Measurements from ENCODE around the gene EHF.

DNA sequence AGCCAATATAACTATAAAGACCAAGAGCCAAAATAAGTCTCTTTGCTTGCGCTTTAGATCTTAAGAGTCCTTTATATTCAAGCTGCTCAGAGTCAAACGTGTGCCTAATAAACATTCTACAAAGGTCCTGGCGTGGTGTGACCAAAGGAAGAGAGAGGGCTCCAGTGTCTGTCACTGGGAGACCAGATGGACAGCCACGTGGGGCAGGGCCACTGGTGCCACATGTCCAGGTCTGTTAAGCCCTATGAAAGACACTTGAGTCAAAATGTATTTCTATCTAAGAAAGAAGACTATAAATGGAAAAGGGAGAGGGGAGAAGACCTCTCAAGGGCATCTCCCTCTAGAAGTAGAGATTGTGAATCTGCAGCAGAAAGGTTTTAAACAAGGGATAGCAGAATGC, 32.2 kb upstream of the EHF start:
- TF ChIP-seq, protein P1, sequence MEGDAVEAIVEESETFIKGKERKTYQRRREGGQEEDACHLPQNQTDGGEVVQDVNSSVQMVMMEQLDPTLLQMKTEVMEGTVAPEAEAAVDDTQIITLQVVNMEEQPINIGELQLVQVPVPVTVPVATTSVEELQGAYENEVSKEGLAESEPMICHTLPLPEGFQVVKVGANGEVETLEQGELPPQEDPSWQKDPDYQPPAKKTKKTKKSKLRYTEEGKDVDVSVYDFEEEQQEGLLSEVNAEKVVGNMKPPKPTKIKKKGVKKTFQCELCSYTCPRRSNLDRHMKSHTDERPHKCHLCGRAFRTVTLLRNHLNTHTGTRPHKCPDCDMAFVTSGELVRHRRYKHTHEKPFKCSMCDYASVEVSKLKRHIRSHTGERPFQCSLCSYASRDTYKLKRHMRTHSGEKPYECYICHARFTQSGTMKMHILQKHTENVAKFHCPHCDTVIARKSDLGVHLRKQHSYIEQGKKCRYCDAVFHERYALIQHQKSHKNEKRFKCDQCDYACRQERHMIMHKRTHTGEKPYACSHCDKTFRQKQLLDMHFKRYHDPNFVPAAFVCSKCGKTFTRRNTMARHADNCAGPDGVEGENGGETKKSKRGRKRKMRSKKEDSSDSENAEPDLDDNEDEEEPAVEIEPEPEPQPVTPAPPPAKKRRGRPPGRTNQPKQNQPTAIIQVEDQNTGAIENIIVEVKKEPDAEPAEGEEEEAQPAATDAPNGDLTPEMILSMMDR (conservative IDR thresholded peaks at IDR 0.05; ENCODE audit: low read depth, low read length), result no peak
- TF ChIP-seq EZH2 (IDR thresholded peaks at IDR 0.05; ENCODE audit: low read length, unreplicated experiment), result no peak
